ENCODE results near the gene ACOT11.

The ACOT11 gene

DNA sequence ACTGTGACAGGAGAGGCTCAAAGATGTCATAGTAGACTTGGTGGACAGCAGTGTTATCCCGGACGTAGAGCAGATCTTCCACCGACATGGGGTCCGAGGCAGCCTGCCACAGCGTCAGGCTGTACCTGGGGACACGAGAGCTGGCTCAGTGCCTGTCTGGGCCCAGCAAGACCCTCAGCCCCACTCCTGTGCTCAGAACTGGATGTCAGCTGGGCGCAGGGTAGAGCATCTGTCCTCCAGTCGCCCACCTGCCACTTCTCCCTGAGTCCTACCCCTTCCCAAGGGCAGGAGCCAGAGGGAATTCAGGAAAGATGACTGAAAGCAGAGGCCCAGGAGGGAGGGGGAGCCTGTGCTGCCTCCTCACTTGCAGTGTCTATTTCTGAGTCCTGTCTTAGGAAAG lies 63.6 kb downstream of the ACOT11 start:
- DNase-seq (ENCODE audit: extremely low spot score): no peak
- TF ChIP-seq, protein P1, sequence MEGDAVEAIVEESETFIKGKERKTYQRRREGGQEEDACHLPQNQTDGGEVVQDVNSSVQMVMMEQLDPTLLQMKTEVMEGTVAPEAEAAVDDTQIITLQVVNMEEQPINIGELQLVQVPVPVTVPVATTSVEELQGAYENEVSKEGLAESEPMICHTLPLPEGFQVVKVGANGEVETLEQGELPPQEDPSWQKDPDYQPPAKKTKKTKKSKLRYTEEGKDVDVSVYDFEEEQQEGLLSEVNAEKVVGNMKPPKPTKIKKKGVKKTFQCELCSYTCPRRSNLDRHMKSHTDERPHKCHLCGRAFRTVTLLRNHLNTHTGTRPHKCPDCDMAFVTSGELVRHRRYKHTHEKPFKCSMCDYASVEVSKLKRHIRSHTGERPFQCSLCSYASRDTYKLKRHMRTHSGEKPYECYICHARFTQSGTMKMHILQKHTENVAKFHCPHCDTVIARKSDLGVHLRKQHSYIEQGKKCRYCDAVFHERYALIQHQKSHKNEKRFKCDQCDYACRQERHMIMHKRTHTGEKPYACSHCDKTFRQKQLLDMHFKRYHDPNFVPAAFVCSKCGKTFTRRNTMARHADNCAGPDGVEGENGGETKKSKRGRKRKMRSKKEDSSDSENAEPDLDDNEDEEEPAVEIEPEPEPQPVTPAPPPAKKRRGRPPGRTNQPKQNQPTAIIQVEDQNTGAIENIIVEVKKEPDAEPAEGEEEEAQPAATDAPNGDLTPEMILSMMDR (IDR thresholded peaks at IDR 0.05; ENCODE audit: control extremely low read depth, extremely low read depth, low read depth, missing control alignments): no peak
- CTCF ChIA-PET: no interaction called here
- POLR2A ChIA-PET: no interaction called here

GRCh38 chr1:54614024-54614423 lies 66.0 kb downstream of the ACOT11 start:
- POLR2A ChIA-PET: no interaction called here
- CTCF ChIA-PET: interaction anchor here (1.4 kb wide), 1 partner anchor 9 kb away, joined by 4 read pairs; the partner anchor contains the start of gene FAM151A
- TF ChIP-seq, protein P1 (IDR thresholded peaks at IDR 0.05; ENCODE audit: control extremely low read depth, extremely low read depth, low read depth, missing control alignments): no peak
- DNase-seq (ENCODE audit: extremely low spot score): no peak

GRCh38 chr1:54614563-54614962 lies 66.5 kb downstream of the ACOT11 start:
- TF ChIP-seq, protein P1 (IDR thresholded peaks at IDR 0.05; ENCODE audit: control extremely low read depth, extremely low read depth, low read depth, missing control alignments): no peak
- no peak for DNase-seq (ENCODE audit: extremely low spot score)
- POLR2A ChIA-PET: no interaction called here
- CTCF ChIA-PET: interaction anchor here (1.4 kb wide), 1 partner anchor 9 kb away, joined by 4 read pairs; the partner anchor contains the start of gene FAM151A

- DNase-seq (ENCODE audit: extremely low spot score): no peak
- TF ChIP-seq, protein P1 (IDR thresholded peaks at IDR 0.05; ENCODE audit: control extremely low read depth, extremely low read depth, low read depth, missing control alignments): no peak
- ChIA-PET POLR2A (no interaction called here), CTCF (interaction anchor here (1.4 kb wide), 1 partner anchor 7 kb away, joined by 4 read pairs; the partner anchor contains the start of gene FAM151A)
These were observed 67.7 kb downstream of the ACOT11 start for GRCh38 chr1:54615531-54616279.

GRCh38 chr1:54619749-54620148 lies 71.7 kb downstream of the ACOT11 start:
- no peak for DNase-seq (ENCODE audit: extremely low spot score)
- CTCF ChIA-PET: no interaction called here

GRCh38 chr1:54623216-54624007 lies 75.4 kb downstream of the ACOT11 start, which contains the start of gene FAM151A:
FAM151A (minus strand) TSS chr1:54623525; CDS start chr1:54623395, 130 bp downstream.
- peak; percentile 6 for DNase-seq (ENCODE audit: extremely low spot score)
- CTCF ChIA-PET: interaction anchor here (1.2 kb wide), 1 partner anchor 9 kb away, joined by 4 read pairs; no protein-coding TSS in a partner anchor
- TF ChIP-seq, protein P1 (IDR thresholded peaks at IDR 0.05; ENCODE audit: control extremely low read depth, extremely low read depth, low read depth, missing control alignments): no peak
- POLR2A ChIA-PET: no interaction called here

More at GRCh38 chr1:54619749-54620148, 71.7 kb downstream of the ACOT11 start:
- TF ChIP-seq, protein P1 (IDR thresholded peaks at IDR 0.05; ENCODE audit: control extremely low read depth, extremely low read depth, low read depth, missing control alignments): no peak
- POLR2A ChIA-PET: no interaction called here
